Measurements from ENCODE around the gene HOXD3. TPM values are rescaled to one million over a fixed set of nuclear protein-coding genes. Genes with fewer than 3 reads are reported as not detected.

Gene HOXD3
- total RNA-seq, 3 donors from 2014 or later, result not detected

DNA sequence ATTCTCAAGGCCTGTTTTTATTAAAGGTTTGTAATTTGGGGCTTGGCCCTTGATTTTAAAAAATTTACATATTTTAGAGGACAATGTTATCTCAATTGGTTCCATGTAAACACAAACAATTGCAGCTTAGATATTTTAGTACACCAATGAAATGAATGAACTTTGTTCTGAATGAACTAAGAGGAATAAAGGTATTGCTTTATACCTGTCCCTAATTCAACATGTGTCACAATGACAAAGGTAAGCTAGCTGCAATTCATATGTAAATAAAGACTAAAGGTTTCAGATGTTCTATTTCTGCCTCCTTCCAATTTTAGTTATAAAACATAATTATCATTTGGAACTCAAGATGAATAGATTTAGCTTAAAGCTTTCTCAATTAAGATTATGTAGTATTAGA, 42.8 kb downstream of the HOXD3 start:
- ATAC-seq (no peak), DNase-seq (no peak)
- Mint-ChIP-seq H3K36me3 (ENCODE audit: insufficient read depth) (no peaks in the 10 kb centered on the region), H3K27me3 (ENCODE audit: low read depth) (peaks cover 44% of the 10 kb centered on the region), H3K4me1 (ENCODE audit: low read depth) (no peaks in the 10 kb centered on the region), H3K4me3 (no peak overlapping the region), H3K9me3 (no peaks in the 10 kb centered on the region)

DNA sequence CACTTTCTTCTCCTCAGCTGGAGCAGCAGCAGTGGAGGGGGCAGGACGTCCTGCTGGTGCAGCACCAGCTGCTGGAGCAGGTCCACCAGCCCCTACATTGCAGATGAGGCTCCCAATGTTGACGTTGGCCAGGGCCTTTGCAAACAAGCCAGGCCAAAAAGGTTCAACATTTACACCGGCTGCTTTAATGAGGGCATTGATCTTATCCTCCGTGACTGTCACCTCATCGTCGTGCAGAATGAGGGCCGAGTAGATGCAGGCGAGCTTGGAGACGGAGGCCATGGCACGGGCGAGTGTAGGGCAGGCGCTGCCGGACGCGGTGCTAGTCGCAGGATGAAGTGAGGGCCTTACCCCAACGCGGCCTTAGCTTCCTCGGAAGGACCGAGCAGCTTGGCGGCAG, 43.9 kb downstream of the HOXD3 start:
- Mint-ChIP-seq H3K4me1 (ENCODE audit: low read depth) (no peaks in the 10 kb centered on the region), H3K36me3 (ENCODE audit: insufficient read depth) (no peaks in the 10 kb centered on the region), H3K4me3 (no peak overlapping the region), H3K27me3 (ENCODE audit: low read depth) (peaks cover 35% of the 10 kb centered on the region), H3K9me3 (no peaks in the 10 kb centered on the region)
- no peak for ATAC-seq
- no peak for DNase-seq

DNA sequence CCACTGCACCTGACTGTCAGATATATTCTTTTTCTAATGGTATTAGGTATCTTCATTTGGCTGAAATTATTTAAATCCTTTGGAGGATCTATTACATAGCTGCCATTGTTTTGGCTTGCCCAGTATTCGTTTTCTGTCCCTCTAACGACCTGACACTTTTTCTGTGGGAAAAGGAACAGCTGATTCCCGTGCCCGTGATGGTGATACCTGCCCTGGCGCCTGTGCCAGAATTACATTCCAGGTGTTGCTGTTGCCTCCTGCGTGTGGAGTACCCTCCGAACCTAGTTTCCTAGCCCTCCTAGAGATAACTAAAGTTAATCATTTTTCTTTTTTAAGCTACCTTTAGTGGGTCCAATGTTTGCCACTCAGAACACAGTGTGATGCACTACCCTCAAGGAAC, 45.4 kb downstream of the HOXD3 start:
- Mint-ChIP-seq H3K9me3 (no peaks in the 10 kb centered on the region), H3K4me3 (no peak overlapping the region), H3K36me3 (ENCODE audit: insufficient read depth) (no peaks in the 10 kb centered on the region), H3K4me1 (ENCODE audit: low read depth) (no peaks in the 10 kb centered on the region), H3K27me3 (ENCODE audit: low read depth) (peaks cover 25% of the 10 kb centered on the region)
- no peak for ATAC-seq
- no peak for DNase-seq

DNA sequence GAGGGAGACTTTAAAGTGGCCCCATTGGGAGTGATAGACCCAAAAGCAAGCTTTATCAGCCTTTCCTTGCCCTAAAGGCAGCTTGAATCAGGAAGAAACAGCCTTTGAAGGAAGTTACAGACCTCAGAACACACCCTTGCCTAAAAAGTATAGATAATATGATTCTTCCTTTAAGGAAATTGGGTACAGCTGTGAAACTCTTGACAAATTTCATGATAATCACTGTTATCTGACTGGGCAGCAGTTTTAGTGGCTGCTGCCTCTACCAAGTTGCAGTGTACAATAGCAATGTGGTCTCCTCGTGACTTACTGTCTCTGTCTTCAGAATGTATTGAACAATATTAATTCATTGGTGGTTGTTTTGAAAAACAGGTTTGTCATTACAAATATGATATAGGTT, 48.0 kb downstream of the HOXD3 start:
- no peaks in the 10 kb centered on the region for H3K36me3 Mint-ChIP-seq (ENCODE audit: insufficient read depth)
- H3K4me3 Mint-ChIP-seq, result no peak overlapping the region
- no peak for DNase-seq
- no peaks in the 10 kb centered on the region for H3K4me1 Mint-ChIP-seq (ENCODE audit: low read depth)
- peaks cover 18% of the 10 kb centered on the region for H3K27me3 Mint-ChIP-seq (ENCODE audit: low read depth)
- ATAC-seq, result no peak
- no peaks in the 10 kb centered on the region for H3K9me3 Mint-ChIP-seq

DNA sequence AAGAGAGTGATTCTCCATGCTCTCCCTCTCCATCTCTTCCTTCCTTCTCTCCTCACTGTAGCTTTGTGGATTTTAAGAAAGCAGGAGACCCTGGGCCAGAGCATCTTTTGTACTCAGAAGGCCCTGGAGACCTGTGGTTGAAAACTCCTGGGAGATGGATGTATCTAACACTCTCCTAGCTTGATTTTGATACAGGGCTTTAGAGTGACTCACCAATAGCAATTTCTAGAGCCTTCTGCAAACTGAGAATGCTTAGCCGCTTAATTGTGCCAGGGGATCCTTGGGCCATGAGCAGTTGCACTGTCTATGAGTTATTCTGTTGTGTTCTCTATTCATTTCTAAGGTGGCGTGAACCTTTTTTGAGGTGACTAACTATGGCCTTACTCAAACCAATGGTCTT, 49.0 kb downstream of the HOXD3 start:
- peaks cover 21% of the 10 kb centered on the region for H3K27me3 Mint-ChIP-seq (ENCODE audit: low read depth)
- no peaks in the 10 kb centered on the region for H3K36me3 Mint-ChIP-seq (ENCODE audit: insufficient read depth)
- H3K4me3 Mint-ChIP-seq, result no peak overlapping the region
- H3K4me1 Mint-ChIP-seq (ENCODE audit: low read depth), result no peaks in the 10 kb centered on the region
- DNase-seq (no peak), ATAC-seq (no peak)
- H3K9me3 Mint-ChIP-seq, result no peaks in the 10 kb centered on the region

DNA sequence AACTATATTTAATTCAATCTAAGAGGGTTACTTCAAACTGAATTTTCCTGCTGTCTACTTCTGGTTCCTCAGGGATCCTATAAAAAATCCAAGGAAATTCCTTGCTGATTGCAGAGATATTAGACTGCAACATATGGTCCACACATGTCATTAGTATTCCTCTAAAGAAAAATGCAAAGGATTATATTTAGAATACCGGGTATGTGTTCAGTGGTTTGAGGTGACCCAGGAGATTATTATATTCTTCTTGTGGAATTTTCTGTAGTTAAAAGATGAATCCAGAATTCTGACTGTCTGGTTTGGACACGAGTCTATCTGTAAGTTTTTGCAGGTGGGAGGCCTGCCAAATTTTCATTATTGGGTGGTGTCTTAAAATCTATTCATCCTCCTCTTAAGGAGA, 49.6 kb downstream of the HOXD3 start:
- Mint-ChIP-seq H3K4me1 (ENCODE audit: low read depth) (no peaks in the 10 kb centered on the region), H3K9me3 (no peaks in the 10 kb centered on the region), H3K4me3 (no peak overlapping the region), H3K27me3 (ENCODE audit: low read depth) (peaks cover 21% of the 10 kb centered on the region), H3K36me3 (ENCODE audit: insufficient read depth) (no peaks in the 10 kb centered on the region)
- ATAC-seq (no peak), DNase-seq (no peak)

DNA sequence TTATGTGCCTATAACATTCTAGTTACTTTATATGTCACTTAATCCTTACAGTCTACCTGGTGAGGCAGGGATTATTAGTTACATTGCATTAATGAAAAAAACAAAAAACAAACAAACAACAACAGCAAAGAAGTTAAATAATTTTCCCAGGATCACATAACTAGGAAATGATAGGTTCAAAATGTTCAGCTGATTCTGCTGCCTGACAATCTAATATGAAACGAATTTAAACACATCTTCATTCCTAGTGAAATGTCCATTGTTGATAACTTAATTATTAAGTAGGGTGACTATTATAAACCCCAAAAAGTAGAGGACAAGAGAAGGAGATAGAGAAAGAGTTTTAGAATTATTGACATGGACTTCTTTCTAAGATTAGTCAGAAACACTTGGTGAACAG, 54.0 kb downstream of the HOXD3 start:
- no peaks in the 10 kb centered on the region for H3K4me1 Mint-ChIP-seq (ENCODE audit: low read depth)
- ATAC-seq (no peak), DNase-seq (no peak)
- no peak overlapping the region for H3K4me3 Mint-ChIP-seq
- no peaks in the 10 kb centered on the region for H3K36me3 Mint-ChIP-seq (ENCODE audit: insufficient read depth)
- H3K27me3 Mint-ChIP-seq (ENCODE audit: low read depth), result peaks cover 16% of the 10 kb centered on the region
- H3K9me3 Mint-ChIP-seq, result no peaks in the 10 kb centered on the region

DNA sequence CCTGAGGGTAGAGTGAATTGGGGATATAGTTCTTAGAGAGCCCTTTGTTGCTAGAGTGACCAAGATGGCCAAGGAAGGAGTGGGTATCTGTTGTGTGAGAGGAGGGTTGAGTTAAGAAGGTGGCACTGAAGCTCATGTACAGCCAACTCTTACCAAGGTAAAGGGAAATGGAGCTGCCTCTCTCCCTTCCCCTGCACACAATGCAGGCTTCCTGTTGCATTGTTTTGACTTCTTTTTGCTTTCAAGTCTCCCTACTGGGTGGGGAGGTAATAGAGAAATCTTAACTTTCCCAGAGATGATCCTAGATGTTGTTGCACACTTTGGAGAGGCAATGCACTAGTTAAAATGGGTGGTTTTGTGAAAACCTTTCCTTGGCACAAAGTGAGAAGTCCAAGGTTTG, 55.2 kb downstream of the HOXD3 start:
- no peaks in the 10 kb centered on the region for H3K4me1 Mint-ChIP-seq (ENCODE audit: low read depth)
- H3K27me3 Mint-ChIP-seq (ENCODE audit: low read depth), result peaks cover 16% of the 10 kb centered on the region
- DNase-seq (no peak), ATAC-seq (no peak)
- no peak overlapping the region for H3K4me3 Mint-ChIP-seq
- H3K9me3 Mint-ChIP-seq, result no peaks in the 10 kb centered on the region
- H3K36me3 Mint-ChIP-seq (ENCODE audit: insufficient read depth), result no peaks in the 10 kb centered on the region

DNA sequence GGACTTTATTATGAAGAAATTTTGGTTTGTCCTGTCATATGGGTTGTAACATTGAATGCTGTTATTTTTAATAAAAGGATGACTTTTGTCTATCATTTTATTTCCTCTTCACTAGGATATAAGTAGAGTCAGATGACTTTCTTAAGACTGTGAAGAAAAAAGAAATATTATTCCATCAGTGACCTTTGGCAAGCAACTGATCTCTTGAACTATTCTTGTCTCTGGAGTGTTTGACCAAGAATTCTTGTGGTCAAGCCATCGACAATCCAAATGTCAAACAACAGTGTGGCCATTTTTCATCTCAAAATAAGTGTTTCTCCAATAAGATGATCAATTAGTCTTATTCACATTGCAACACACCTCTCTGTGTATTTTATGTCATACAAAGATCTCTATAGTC, 56.3 kb downstream of the HOXD3 start:
- Mint-ChIP-seq H3K9me3 (no peaks in the 10 kb centered on the region), H3K4me3 (no peak overlapping the region), H3K4me1 (ENCODE audit: low read depth) (no peaks in the 10 kb centered on the region), H3K27me3 (ENCODE audit: low read depth) (peaks cover 16% of the 10 kb centered on the region), H3K36me3 (ENCODE audit: insufficient read depth) (no peaks in the 10 kb centered on the region)
- DNase-seq (no peak), ATAC-seq (no peak)

Other genes with a start within 250 kb of the HOXD3 start
- 10 to 100 TPM; 25.2 to 26.7 (median 25.6) TPM for gene LNPK, start 155.0 kb upstream of the HOXD3 start, total RNA-seq
- not detected for gene EVX2, start 73.3 kb upstream of the HOXD3 start, total RNA-seq
- not detected for gene HOXD13, start 64.6 kb upstream of the HOXD3 start, total RNA-seq
- not detected for gene HOXD12, start 57.5 kb upstream of the HOXD3 start, total RNA-seq
- not detected for gene HOXD11, start 50.0 kb upstream of the HOXD3 start, total RNA-seq
- not detected for gene HOXD10, start 40.5 kb upstream of the HOXD3 start, total RNA-seq
- gene HOXD9, start 34.6 kb upstream of the HOXD3 start, total RNA-seq, result not detected
- under 1 TPM in 1 of 3 donors, not detected in 2; 0.11 TPM for gene HOXD8, start 27.6 kb upstream of the HOXD3 start, total RNA-seq
- gene HOXD4, start 5.8 kb upstream of the HOXD3 start, total RNA-seq, result not detected
- gene HOXD1, start 31.4 kb downstream of the HOXD3 start, total RNA-seq, result not detected
- gene MTX2, start 112.1 kb downstream of the HOXD3 start, total RNA-seq, result 10 to 100 TPM; 29.9 to 35.1 (median 31.3) TPM

All from activated T-cell treated with anti-CD3 and anti-CD28 coated beads, Interleukin-2, amount 50 U/mL, for 4 hours (primary cell).